ENCODE measurements around the gene MBOAT2. TPM values are rescaled to one million over a fixed set of nuclear protein-coding genes. Genes with fewer than 3 reads are reported as not detected.

Gene MBOAT2
- total and polyA plus RNA-seq, 2 of the 13 experiments (the other 11 are each of a cell fraction or from before 2014, with no cell fraction given), result 0.11 to 0.36 TPM

DNA sequence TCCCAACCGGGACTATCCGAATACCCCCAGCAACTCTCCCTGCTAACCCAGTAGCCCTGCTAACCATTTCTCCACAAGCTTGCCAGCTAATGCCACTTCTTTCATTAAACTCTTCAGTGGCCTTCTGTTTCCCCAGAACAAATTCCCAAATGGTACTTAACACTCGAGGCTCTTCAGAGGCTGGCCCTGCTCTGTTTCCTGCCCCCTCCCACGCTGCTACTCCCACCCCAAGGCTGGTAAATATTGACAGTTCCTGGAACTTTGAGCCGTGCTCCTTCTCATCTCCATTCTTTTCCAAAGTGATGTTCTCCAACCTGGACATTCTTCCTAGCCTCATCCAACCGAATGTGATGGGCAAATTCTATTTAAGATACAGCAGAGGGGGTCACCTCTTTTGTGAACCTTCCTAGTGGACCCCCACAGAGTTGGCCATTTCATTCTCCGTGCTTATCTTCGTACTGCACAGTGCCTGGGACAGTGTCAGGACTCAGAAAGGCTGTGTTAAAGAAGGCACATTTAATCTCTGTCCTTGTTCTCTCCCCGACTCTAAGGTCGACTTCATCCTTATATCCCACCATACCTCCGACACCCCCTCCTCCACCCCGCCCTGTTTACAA is 162.9 kb downstream of the MBOAT2 start (continued):
- TF ChIP-seq, protein P1, sequence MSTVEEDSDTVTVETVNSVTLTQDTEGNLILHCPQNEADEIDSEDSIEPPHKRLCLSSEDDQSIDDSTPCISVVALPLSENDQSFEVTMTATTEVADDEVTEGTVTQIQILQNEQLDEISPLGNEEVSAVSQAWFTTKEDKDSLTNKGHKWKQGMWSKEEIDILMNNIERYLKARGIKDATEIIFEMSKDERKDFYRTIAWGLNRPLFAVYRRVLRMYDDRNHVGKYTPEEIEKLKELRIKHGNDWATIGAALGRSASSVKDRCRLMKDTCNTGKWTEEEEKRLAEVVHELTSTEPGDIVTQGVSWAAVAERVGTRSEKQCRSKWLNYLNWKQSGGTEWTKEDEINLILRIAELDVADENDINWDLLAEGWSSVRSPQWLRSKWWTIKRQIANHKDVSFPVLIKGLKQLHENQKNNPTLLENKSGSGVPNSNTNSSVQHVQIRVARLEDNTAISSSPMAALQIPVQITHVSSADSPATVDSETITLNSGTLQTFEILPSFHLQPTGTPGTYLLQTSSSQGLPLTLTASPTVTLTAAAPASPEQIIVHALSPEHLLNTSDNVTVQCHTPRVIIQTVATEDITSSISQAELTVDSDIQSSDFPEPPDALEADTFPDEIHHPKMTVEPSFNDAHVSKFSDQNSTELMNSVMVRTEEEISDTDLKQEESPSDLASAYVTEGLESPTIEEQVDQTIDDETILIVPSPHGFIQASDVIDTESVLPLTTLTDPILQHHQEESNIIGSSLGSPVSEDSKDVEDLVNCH (CRISPR knock-in tag; IDR thresholded peaks at IDR 0.05), result no peak
- TF ChIP-seq CREM (IDR thresholded peaks at IDR 0.05), result peak; percentile 56; the same call in 1 of the 2 replicates
- TF ChIP-seq CREM (CRISPR knock-in tag; IDR thresholded peaks at IDR 0.05), result no peak
- peak; percentile 80 for TF ChIP-seq SOX13 (IDR thresholded peaks at IDR 0.05)
- TF ChIP-seq SOX13 (CRISPR knock-in tag; conservative IDR thresholded peaks at IDR 0.05 in 1 of 2, IDR thresholded peaks at IDR 0.05 in 1 of 2), result peak in 1 of 2 experiments; percentile 93; a peak in 2 of 4 replicates
- TF ChIP-seq ZFX (CRISPR knock-in tag; IDR thresholded peaks at IDR 0.05; ENCODE audit: low read depth), result peak; percentile 57; the same call in 1 of the 2 replicates
- TF ChIP-seq KDM5B (CRISPR knock-in tag; IDR thresholded peaks at IDR 0.05; ENCODE audit: borderline replicate concordance), result no peak
- 0 out of 2 replicates have a peak, but pooled peaks have one; percentile 74 for TF ChIP-seq ZNF44 (CRISPR knock-in tag; IDR thresholded peaks at IDR 0.05)
- peak; percentile 66; the same call in 1 of the 2 replicates for TF ChIP-seq NKX3-1 (CRISPR knock-in tag; IDR thresholded peaks at IDR 0.05)
- TF ChIP-seq SP140L (CRISPR knock-in tag; IDR thresholded peaks at IDR 0.05; ENCODE audit: borderline replicate concordance), result peak; percentile 60; the same call in 1 of the 2 replicates
- TF ChIP-seq MAF1 (CRISPR knock-in tag; IDR thresholded peaks at IDR 0.05; ENCODE audit: borderline replicate concordance), result no peak
- TF ChIP-seq, protein P2, sequence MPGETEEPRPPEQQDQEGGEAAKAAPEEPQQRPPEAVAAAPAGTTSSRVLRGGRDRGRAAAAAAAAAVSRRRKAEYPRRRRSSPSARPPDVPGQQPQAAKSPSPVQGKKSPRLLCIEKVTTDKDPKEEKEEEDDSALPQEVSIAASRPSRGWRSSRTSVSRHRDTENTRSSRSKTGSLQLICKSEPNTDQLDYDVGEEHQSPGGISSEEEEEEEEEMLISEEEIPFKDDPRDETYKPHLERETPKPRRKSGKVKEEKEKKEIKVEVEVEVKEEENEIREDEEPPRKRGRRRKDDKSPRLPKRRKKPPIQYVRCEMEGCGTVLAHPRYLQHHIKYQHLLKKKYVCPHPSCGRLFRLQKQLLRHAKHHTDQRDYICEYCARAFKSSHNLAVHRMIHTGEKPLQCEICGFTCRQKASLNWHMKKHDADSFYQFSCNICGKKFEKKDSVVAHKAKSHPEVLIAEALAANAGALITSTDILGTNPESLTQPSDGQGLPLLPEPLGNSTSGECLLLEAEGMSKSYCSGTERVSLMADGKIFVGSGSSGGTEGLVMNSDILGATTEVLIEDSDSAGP (CRISPR knock-in tag; IDR thresholded peaks at IDR 0.05; ENCODE audit: borderline replicate concordance), result no peak; the same call in 1 of the 2 replicates
- no peak for TF ChIP-seq IKZF1 (IDR thresholded peaks at IDR 0.05)
- TF ChIP-seq ZBTB7A (CRISPR knock-in tag; IDR thresholded peaks at IDR 0.05), result no peak; the same call in 1 of the 2 replicates
- TF ChIP-seq SMAD9 (CRISPR knock-in tag; IDR thresholded peaks at IDR 0.05), result 0 out of 2 replicates have a peak, but pooled peaks have one; percentile 62
- no peak for TF ChIP-seq ZNF251 (CRISPR knock-in tag; IDR thresholded peaks at IDR 0.05)
- TF ChIP-seq, protein P3, sequence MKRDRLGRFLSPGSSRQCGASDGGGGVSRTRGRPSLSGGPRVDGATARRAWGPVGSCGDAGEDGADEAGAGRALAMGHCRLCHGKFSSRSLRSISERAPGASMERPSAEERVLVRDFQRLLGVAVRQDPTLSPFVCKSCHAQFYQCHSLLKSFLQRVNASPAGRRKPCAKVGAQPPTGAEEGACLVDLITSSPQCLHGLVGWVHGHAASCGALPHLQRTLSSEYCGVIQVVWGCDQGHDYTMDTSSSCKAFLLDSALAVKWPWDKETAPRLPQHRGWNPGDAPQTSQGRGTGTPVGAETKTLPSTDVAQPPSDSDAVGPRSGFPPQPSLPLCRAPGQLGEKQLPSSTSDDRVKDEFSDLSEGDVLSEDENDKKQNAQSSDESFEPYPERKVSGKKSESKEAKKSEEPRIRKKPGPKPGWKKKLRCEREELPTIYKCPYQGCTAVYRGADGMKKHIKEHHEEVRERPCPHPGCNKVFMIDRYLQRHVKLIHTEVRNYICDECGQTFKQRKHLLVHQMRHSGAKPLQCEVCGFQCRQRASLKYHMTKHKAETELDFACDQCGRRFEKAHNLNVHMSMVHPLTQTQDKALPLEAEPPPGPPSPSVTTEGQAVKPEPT (CRISPR knock-in tag; IDR thresholded peaks at IDR 0.05; ENCODE audit: low read depth), result no peak
- TF ChIP-seq ZMYM2 (CRISPR knock-in tag; IDR thresholded peaks at IDR 0.05), result no peak

Measured in HepG2 (cell line).